Tibial nerve (tissue), 3 donors: ENCODE measurements around the gene OVOL3.

Experiments
- POLR2A ChIP-seq, 2 donors: fragments of 450-650 bp; IDR thresholded peaks; one replicate each; pipeline ENCODE4 v1.6.1; 2017; ENCODE audit warnings: antibody characterized with exemption in 2 of 2, mild to moderate bottlenecking in 2 of 2, moderate library complexity in 2 of 2
- TF ChIP-seq, protein P1 (sequence below), 5 experiments: fragments of 200-600 bp in 3 of 5; fragments of 450-650 bp in 2 of 5; sonication (generic) in 3 of 5; IDR thresholded peaks; one replicate each; pipeline ENCODE4 v1.5.1; 2016 to 2019; ENCODE audit warnings: antibody characterized with exemption in 5 of 5, mild to moderate bottlenecking in 3 of 5, moderate library complexity in 2 of 5

DNA sequence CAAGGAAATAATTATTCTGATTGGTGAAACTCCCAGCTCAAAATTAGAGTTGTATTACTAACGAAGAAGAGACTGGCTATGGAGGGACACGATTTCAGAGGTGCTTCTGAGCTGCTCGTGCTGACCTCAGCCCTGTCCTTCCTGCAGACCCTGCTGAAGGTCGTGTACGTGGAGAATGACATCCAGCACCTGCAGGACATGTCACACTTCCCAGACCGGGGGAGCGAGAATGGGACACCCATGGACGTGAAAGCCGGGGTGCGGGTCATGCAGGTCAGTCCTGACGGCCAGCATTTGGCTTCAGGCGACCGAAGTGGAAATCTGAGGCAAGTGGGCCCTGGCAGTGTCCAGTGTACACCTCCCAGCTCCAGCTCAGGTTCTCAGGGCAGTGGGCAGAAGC lies 28.0 kb upstream of the OVOL3 start:
- TF ChIP-seq, protein P1, sequence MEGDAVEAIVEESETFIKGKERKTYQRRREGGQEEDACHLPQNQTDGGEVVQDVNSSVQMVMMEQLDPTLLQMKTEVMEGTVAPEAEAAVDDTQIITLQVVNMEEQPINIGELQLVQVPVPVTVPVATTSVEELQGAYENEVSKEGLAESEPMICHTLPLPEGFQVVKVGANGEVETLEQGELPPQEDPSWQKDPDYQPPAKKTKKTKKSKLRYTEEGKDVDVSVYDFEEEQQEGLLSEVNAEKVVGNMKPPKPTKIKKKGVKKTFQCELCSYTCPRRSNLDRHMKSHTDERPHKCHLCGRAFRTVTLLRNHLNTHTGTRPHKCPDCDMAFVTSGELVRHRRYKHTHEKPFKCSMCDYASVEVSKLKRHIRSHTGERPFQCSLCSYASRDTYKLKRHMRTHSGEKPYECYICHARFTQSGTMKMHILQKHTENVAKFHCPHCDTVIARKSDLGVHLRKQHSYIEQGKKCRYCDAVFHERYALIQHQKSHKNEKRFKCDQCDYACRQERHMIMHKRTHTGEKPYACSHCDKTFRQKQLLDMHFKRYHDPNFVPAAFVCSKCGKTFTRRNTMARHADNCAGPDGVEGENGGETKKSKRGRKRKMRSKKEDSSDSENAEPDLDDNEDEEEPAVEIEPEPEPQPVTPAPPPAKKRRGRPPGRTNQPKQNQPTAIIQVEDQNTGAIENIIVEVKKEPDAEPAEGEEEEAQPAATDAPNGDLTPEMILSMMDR (IDR thresholded peaks at IDR 0.05) = no peak
- no peak for TF ChIP-seq POLR2A (IDR thresholded peaks at IDR 0.05)
